ENCODE data around the gene SMIM11.
"Not testable (repeated sequence)": the region's sequence is repeated elsewhere in the genome, so short reads cannot be mapped to it uniquely, and the experiment has no call there.

SMIM11 gene

GRCh38 chr21:34407294-34407693 is 32.0 kb downstream of the SMIM11 start:
- in situ Hi-C loops (cut with MboI; ENCODE audit: low sequenced_read_pairs): not testable (repeated sequence)

GRCh38 chr21:34417448-34418077 is 42.3 kb downstream of the SMIM11 start:
- in situ Hi-C loops (cut with MboI; ENCODE audit: low sequenced_read_pairs): not testable (repeated sequence)

- in situ Hi-C loops (cut with MboI; ENCODE audit: low sequenced_read_pairs): not testable (repeated sequence)
These were observed 48.5 kb downstream of the SMIM11 start, which contains the start of gene SMIM34 for GRCh38 chr21:34423805-34424204. Gene SMIM34, minus strand, starts transcription at chr21:34423951. Its CDS starts 112 bp downstream, at chr21:34423839.

- in situ Hi-C loops (cut with MboI; ENCODE audit: low sequenced_read_pairs): not testable (repeated sequence)
These were observed 52.0 kb downstream of the SMIM11 start for GRCh38 chr21:34427339-34427738.

- in situ Hi-C loops (cut with MboI; ENCODE audit: low sequenced_read_pairs): not testable (repeated sequence)
These were observed 53.1 kb downstream of the SMIM11 start for GRCh38 chr21:34428441-34428840.

GRCh38 chr21:34429710-34430109 is 54.4 kb downstream of the SMIM11 start:
- in situ Hi-C loops (cut with MboI; ENCODE audit: low sequenced_read_pairs): not testable (repeated sequence)
